Astrocyte of the cerebellum (primary cell): ENCODE data around the gene CACNA2D2.

Source experiments
- DNase-seq: peaks from one replicate; pipeline ENCODE4 v3.0.0-alpha.2; 2011; ENCODE audit warnings: low read depth
- H3K4me3 ChIP-seq: 2 replicates; pipeline ENCODE4 v1.5.1; 2011; ENCODE audit warnings: mild to moderate bottlenecking, low read depth, low read length, moderate library complexity
- CTCF ChIP-seq: IDR thresholded peaks from 2 replicates; pipeline ENCODE4 v1.5.1; 2012; ENCODE audit warnings: low read length, low read depth, moderate library complexity, mild to moderate bottlenecking; ENCODE audit errors: missing control alignments
- in situ Hi-C: cut with HindIII; loops from 2 replicates; pipeline ENCODE4 v1.10.0; 2017; ENCODE audit warnings: low sequenced_read_pairs

CACNA2D2 gene

DNA sequence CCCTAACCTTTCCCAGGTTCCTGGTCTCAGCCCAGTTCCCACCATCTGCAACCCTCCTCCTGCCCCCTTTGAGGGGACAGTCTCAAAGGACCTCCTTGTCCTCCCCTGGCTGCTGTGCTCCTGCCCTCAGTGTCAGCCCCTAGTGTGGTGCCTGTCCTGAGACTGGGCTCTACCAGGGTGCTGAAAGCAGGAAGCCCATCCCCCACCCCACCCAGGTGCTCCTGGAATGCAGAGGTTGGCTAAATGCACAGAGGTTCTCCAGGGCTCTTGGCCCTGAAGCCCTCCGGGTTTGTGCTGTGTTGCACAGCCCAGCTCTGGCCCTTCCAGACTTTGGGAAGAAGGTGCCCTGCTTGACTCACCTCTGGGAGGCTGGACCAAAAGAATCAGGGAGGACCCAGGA, 42.3 kb upstream of the CACNA2D2 start:
- TF ChIP-seq CTCF: no peak
- no peak for DNase-seq
- H3K4me3 ChIP-seq: no peak overlapping the region
- in situ Hi-C loops: no loop called here

DNA sequence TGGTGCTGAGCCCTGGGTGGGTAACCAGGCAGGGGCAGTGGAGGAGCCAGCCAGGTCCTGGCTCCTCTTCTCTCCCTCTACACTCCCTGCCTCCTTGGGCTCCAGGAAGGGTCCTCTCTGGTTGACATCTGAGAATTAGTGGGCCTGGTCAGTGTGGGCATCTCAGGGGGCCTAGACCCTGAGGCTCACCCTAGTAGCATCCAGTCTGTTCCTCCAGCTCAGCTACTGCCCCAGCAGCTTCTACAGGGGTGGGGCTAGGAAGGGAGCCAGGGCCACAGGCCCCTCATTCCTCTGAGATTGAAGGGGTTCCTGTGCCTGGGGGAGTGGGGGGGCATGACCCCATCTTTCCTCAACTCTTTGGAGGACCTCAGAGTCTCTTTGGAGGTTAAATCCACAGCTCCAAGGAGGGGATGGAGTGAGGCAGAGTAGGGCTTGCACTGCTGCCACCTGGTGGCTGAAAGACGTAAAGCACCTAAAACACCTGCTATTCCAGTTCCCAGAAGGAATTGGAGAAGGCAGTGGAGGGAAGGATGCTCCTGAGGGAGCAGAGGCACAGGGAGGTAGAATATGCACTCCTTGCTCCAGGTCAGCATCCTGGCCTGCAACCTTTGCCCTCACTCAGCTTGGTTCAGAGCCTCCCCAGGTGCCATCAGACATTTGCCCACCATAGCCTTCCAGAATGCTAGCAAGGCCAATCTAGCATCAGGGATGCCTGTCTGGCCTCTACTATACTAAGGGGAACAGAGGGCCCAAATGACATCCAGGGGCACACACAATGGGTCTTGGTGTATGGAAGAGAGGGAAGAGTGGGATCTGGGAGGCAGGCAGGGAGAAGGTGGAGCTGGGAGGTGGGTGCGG, 39.0 kb upstream of the CACNA2D2 start:
- H3K4me3 ChIP-seq: no peak overlapping the region
- in situ Hi-C loops: no loop called here

GRCh38 chr3:50539356-50540286, 36.2 kb upstream of the CACNA2D2 start:
- no peak for TF ChIP-seq CTCF
- no peak overlapping the region for H3K4me3 ChIP-seq
- in situ Hi-C loops: loop anchor here (5.0 kb wide), 3 partner anchors 47 to 207 kb away; no protein-coding TSS in a partner anchor
- no peak for DNase-seq

More for the DNA sequence above, 39.0 kb upstream of the CACNA2D2 start:
- DNase-seq: peak; percentile 40
- peak; percentile 97 for TF ChIP-seq CTCF

- H3K4me3 ChIP-seq: no peak overlapping the region
- in situ Hi-C loops: loop anchor here (5.0 kb wide), 3 partner anchors 45 to 205 kb away; no protein-coding TSS in a partner anchor
- TF ChIP-seq CTCF: no peak
- no peak for DNase-seq
Observed at GRCh38 chr3:50537421-50538129, 34.1 kb upstream of the CACNA2D2 start.

DNA sequence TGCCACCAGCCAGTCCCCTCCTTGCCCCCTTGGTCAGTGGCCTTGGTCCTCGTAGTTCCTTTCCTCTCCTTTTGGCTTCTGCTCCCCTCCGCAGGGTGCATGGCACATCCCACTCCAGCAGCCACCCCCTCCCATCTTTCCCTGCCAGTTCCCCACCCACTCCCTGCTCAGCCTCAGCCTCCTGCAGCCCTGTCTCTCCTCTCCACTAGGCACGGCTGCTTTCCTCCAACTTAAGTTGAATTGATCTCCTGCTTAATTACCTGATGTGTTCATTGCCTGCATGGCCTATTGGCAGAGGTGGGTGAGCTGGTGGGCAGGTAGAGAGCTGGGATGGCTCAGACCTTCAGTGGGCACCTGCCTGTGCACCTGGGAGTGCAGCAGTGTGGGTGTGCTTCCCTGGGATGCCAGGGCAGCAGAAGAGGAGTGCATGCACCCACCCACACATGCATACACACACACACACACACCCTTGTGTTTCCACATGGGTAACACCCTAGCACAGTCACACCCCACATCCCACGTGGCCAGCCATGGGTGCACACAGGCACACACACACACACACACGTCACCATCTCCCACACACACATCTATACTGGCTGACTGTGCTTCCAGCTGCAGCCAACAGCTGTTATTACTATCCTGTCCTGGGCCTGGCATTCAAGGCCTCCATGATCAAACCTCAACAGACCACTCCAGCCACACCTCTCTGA, 33.2 kb upstream of the CACNA2D2 start:
- in situ Hi-C loops: loop anchor here (5.0 kb wide), 3 partner anchors 44 to 204 kb away; no protein-coding TSS in a partner anchor
- no peak overlapping the region for H3K4me3 ChIP-seq
- DNase-seq: no peak
- no peak for TF ChIP-seq CTCF
